Hepatic stellate cell (primary cell): ENCODE measurements around the gene CENPQ.
A peak's percentile ranks its signal among the peaks of the same experiment; 100 is the strongest.
"Not testable (repeated sequence)": the region's sequence is repeated elsewhere in the genome, so short reads cannot be mapped to it uniquely, and the experiment has no call there.

ENCODE experiments used
- DNase-seq: peaks from one replicate; pipeline ENCODE4 v3.0.0; 2011; ENCODE audit warnings: low spot score

Gene CENPQ

GRCh38 chr6:49462927-49463611 lies at the start of gene CENPQ, which contains the start of gene MMUT:
Gene CENPQ, plus strand, starts transcription at chr6:49463370. Its CDS starts 6,807 bp downstream, at chr6:49470177.
Gene MMUT, minus strand, starts transcription at chr6:49463253. Its CDS starts 3,787 bp downstream, at chr6:49459466.
- DNase-seq = peak; percentile 88

GRCh38 chr6:49415358-49415757 lies 47.8 kb upstream of the CENPQ start:
- DNase-seq = no peak

- no peak for DNase-seq
Measured at GRCh38 chr6:49416195-49416594, 47.0 kb upstream of the CENPQ start.

GRCh38 chr6:49423817-49424216 lies 39.4 kb upstream of the CENPQ start:
- DNase-seq = peak; percentile 1

GRCh38 chr6:49430187-49430586 lies 33.0 kb upstream of the CENPQ start:
- peak; percentile 12 for DNase-seq

- no peak for DNase-seq
Measured at GRCh38 chr6:49430866-49431265, 32.3 kb upstream of the CENPQ start.

- no peak for DNase-seq
Measured at GRCh38 chr6:49453221-49453620, 9.9 kb upstream of the CENPQ start.

GRCh38 chr6:49454787-49455709 lies 8.1 kb upstream of the CENPQ start:
- DNase-seq = no peak

GRCh38 chr6:49457771-49458170 lies 5.4 kb upstream of the CENPQ start:
- no peak for DNase-seq

GRCh38 chr6:49462071-49462470 lies 1.1 kb upstream of the CENPQ start:
- no peak for DNase-seq

- DNase-seq = no peak
Measured at GRCh38 chr6:49462599-49462926, 607 bp upstream of the CENPQ start.

GRCh38 chr6:49463612-49463967 lies 420 bp downstream of the CENPQ start:
- DNase-seq = no peak

- DNase-seq = no peak
Measured at GRCh38 chr6:49464691-49465090, 1.5 kb downstream of the CENPQ start.

- no peak for DNase-seq
Measured at GRCh38 chr6:49468042-49468441, 4.9 kb downstream of the CENPQ start.

- not testable (repeated sequence) for DNase-seq
Measured at GRCh38 chr6:49476564-49476963, 13.4 kb downstream of the CENPQ start.

- DNase-seq = no peak
Measured at GRCh38 chr6:49479308-49479970, 16.3 kb downstream of the CENPQ start.

- DNase-seq = not testable (repeated sequence)
Measured at GRCh38 chr6:49481846-49482245, 18.7 kb downstream of the CENPQ start.

- not testable (repeated sequence) for DNase-seq
Measured at GRCh38 chr6:49483380-49483779, 20.2 kb downstream of the CENPQ start.

- no peak for DNase-seq
Measured at GRCh38 chr6:49490633-49491032, 27.5 kb downstream of the CENPQ start.

- no peak for DNase-seq
Measured at GRCh38 chr6:49497304-49497703, 34.1 kb downstream of the CENPQ start.

GRCh38 chr6:49499126-49499525 lies 36.0 kb downstream of the CENPQ start:
- no peak for DNase-seq

- no peak for DNase-seq
Measured at GRCh38 chr6:49499623-49500022, 36.5 kb downstream of the CENPQ start, which contains the start of gene GLYATL3. Gene GLYATL3, plus strand, starts transcription at chr6:49499923. Its CDS starts 12,068 bp downstream, at chr6:49511991.

GRCh38 chr6:49504666-49505065 lies 41.5 kb downstream of the CENPQ start:
- no peak for DNase-seq
